ENCODE measurements around the gene DAB2IP. TPM values are rescaled to one million over a fixed set of nuclear protein-coding genes. Genes with fewer than 3 reads are reported as not detected.

The DAB2IP gene
- total RNA-seq, 2 donors from 2014 or later: 38.0 to 47.0 TPM

DNA sequence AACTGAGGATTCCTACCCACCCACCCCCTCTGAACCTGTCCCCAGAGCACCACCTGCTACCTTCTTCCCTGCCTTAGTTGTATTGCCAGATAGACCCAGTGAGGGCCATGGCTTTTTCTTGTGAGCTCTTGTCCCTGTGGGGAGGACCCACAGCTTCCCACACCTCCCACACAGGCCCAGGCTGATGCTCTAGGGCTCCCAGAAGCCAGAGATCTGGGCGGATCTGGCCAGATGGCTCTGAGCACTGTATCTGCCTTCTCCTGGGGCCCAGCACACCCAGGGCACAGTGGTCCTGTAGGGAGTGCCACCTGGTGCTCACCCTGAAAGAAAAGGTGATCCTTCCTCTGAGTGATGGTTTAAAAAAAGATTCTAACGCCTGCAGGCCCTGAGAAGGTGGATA, 131.7 kb downstream of the DAB2IP start:
- no peaks in the 10 kb centered on the region for H3K9me3 ChIP-seq
- H3K27me3 ChIP-seq: no peaks in the 10 kb centered on the region
- TF ChIP-seq, protein P1, sequence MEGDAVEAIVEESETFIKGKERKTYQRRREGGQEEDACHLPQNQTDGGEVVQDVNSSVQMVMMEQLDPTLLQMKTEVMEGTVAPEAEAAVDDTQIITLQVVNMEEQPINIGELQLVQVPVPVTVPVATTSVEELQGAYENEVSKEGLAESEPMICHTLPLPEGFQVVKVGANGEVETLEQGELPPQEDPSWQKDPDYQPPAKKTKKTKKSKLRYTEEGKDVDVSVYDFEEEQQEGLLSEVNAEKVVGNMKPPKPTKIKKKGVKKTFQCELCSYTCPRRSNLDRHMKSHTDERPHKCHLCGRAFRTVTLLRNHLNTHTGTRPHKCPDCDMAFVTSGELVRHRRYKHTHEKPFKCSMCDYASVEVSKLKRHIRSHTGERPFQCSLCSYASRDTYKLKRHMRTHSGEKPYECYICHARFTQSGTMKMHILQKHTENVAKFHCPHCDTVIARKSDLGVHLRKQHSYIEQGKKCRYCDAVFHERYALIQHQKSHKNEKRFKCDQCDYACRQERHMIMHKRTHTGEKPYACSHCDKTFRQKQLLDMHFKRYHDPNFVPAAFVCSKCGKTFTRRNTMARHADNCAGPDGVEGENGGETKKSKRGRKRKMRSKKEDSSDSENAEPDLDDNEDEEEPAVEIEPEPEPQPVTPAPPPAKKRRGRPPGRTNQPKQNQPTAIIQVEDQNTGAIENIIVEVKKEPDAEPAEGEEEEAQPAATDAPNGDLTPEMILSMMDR (IDR thresholded peaks at IDR 0.05): no peak
- H3K36me3 ChIP-seq: peaks cover 47% of the 10 kb centered on the region
- H3K4me1 ChIP-seq: peaks cover 0 to 37% of the 10 kb centered on the region in 2 donors
- no peak overlapping the region for H3K4me3 ChIP-seq
- no peak overlapping the region for H3K27ac ChIP-seq
- no peak for DNase-seq (ENCODE audit: low spot score)

DNA sequence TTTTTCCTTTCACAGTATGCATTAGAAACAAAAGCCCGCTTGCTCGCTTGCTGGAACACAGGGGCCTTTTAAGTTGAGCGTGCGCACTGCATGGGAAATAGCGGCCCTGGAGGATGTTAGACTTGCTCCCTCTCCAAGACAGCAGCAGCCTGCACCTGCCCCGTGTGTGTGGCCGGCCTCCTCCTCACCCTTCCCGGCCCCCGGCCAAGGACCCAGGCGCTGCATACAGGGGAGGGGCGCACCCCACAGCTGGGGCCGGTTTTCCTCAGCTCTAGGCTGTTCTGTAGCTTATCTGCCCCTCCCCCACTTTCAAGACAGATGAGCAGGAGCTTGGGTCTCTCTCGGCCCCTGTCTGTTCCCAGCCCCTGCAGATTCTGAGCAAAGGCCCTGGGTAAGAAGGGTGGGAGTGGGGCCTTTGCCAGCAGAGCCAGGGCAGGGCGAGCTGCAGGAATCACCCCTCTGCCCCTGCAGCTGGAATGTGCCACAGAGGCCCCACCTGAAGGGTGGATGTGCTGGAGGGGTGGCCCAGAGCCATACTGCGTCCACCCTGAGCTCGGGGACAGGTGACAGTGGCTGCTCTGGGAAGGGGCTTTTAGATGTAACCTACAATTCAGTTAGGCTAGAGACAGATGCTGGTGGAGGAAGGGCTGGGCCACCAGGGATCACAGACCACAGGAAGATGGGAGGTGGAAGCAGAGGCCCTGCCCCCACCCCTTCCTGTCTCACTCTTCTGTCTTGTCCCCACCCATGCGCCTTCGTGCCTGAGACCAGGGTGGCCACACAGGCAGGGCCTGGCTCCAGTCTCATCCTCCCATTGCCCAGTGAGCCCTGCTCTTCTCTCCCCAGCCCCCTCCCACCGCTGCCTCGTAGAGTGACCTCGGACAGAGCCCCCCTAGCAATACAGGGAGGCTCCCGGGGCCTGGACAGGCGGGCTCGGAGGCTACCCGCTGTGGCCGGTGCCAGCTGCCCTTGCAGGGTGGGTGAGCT, 132.4 kb downstream of the DAB2IP start:
- peaks cover 45% of the 10 kb centered on the region for H3K36me3 ChIP-seq

DNA sequence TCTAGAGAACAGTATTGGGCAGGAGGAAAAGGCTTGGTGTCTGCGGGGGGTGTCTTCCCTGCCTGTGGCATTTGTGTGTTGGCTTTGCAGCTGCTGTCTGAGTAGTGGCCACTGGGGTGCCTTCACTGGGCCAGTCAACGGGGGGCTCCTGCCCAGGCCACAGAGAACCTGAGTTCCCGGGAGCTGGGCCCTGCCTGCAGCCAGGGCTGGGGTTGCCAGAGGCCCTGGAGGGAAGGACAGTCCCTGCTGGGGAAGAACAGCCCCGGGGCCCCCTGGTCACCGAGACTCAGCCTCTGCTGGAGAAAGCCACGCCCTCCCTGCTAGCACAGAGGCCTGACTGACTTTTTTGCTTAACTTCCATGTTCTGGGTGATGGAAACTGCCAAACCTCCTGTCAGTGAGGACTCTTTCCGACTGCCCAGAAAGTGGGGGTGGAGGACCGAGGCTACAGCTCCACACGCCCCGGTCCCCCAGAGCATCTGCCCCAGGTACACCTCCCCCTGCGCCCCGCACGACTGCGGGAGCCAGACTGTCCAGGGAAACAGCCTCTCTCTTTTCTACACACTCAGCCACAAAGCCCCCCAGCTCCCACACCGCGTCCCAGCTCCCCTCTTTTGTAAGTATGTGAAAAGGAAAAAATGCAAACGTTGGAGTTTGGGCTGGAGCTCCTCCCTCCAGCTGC, 133.4 kb downstream of the DAB2IP start:
- no peaks in the 10 kb centered on the region for H3K9me3 ChIP-seq
- H3K4me3 ChIP-seq: no peak overlapping the region
- no peaks in the 10 kb centered on the region for H3K27me3 ChIP-seq
- no peak for DNase-seq (ENCODE audit: low spot score)
- no peak overlapping the region for H3K27ac ChIP-seq
- TF ChIP-seq, protein P1 (IDR thresholded peaks at IDR 0.05): no peak
- peaks cover 45% of the 10 kb centered on the region for H3K36me3 ChIP-seq
- peaks cover 0 to 20% of the 10 kb centered on the region in 2 donors for H3K4me1 ChIP-seq

More for the DNA sequence above, 132.4 kb downstream of the DAB2IP start:
- Histone ChIP-seq H3K4me3 (no peak overlapping the region), H3K9me3 (no peaks in the 10 kb centered on the region), H3K27ac (no peak overlapping the region), H3K4me1 (peaks cover 0 to 30% of the 10 kb centered on the region in 2 donors), H3K27me3 (no peaks in the 10 kb centered on the region)
- TF ChIP-seq, protein P1 (IDR thresholded peaks at IDR 0.05): no peak
- DNase-seq (ENCODE audit: low spot score): no peak

DNA sequence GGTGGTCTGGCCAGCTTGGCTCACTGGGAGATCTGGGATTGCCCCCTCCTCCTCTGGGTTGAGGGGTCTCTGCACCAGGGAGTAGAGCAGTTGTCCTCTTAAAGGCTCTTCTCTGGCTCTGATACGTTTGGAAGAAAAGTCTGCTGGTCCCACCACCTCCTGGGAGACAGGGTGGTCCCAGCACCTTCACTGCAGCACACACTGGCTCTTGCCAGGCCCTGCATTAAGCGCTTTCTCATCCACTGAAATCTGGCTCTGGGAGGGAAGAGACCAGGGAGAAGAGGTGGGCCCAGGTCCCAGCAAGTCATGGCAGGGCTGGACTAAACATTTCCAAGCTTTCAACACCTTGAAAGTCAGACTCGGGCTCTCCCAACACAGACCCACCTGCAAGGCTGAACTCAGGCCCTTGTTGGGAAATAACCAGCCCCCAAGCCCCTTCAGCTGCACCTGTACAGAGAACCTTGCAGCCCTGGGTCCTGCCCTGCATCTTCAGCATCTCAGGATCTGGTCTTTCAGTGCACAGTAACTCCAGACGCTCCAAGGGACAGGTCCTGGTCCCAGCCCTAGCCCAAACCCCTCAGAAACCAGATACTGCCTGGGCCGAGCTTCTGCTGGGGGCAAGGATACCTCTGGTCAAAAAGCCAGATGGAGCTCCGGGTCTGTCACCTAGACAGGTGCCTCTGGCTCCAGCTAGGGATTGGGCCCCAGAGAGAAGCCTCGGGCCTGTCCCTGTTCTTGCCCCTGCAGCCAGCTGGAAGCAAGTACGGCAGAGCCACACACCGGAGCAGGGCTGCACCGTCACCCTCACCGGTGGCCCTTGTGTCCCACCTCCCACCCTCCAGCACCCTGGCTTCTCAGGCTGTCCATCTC, 134.5 kb downstream of the DAB2IP start:
- H3K36me3 ChIP-seq: peaks cover 41% of the 10 kb centered on the region
- no peak for DNase-seq (ENCODE audit: low spot score)
- TF ChIP-seq, protein P1 (IDR thresholded peaks at IDR 0.05): no peak
- H3K27me3 ChIP-seq: no peaks in the 10 kb centered on the region
- H3K4me1 ChIP-seq: peaks cover 0 to 12% of the 10 kb centered on the region in 2 donors
- H3K9me3 ChIP-seq: no peaks in the 10 kb centered on the region
- H3K27ac ChIP-seq: no peak overlapping the region
- no peak overlapping the region for H3K4me3 ChIP-seq

DNA sequence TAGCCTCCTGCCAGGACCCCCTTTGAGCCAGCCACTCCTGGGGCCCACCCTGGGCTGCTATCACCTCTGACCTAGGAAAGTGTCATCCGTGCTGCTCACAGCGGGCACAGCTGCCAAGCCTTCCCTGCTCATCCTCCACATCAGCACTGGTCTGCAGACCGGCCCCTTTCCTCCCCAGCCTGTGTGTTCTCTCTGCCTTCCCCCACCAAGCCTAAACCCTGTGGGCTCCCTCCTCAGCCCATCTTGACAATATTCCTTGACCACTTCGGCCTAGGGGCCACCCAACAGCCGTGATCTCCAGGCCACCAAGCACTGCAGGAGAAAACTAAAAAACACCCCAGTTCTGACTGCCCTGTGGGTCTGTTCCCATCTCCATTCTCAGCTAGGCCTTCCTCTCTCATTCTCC, 135.1 kb downstream of the DAB2IP start:
- H3K36me3 ChIP-seq: peaks cover 34% of the 10 kb centered on the region
- TF ChIP-seq, protein P1 (IDR thresholded peaks at IDR 0.05): no peak
- no peak for DNase-seq (ENCODE audit: low spot score)
- no peak overlapping the region for H3K4me3 ChIP-seq
- H3K4me1 ChIP-seq: peaks cover 0 to 12% of the 10 kb centered on the region in 2 donors
- H3K27ac ChIP-seq: no peak overlapping the region
- H3K9me3 ChIP-seq: no peaks in the 10 kb centered on the region
- no peaks in the 10 kb centered on the region for H3K27me3 ChIP-seq

All from right atrium auricular region (tissue), 2 donors.